ENCODE measurements around the gene PSORS1C1.
A peak's percentile ranks its signal among the peaks of the same experiment; 100 is the strongest.

The PSORS1C1 gene

GRCh38 chr6:31096215-31096614, 18.4 kb upstream of the PSORS1C1 start:
- no peak for DNase-seq (ENCODE audit: low spot score)

GRCh38 chr6:31096656-31097055, 17.9 kb upstream of the PSORS1C1 start:
- no peak for DNase-seq (ENCODE audit: low spot score)

GRCh38 chr6:31098449-31098938, 16.1 kb upstream of the PSORS1C1 start:
- DNase-seq (ENCODE audit: low spot score), result no peak

- no peak for DNase-seq (ENCODE audit: low spot score)
Observed at GRCh38 chr6:31103136-31103535, 11.5 kb upstream of the PSORS1C1 start.

GRCh38 chr6:31107052-31107451, 7.5 kb upstream of the PSORS1C1 start:
- DNase-seq (ENCODE audit: low spot score), result no peak

- no peak for DNase-seq (ENCODE audit: low spot score)
Observed at GRCh38 chr6:31110825-31111582, 3.6 kb upstream of the PSORS1C1 start.

- no peak for DNase-seq (ENCODE audit: low spot score)
Observed at GRCh38 chr6:31111712-31112111, 2.9 kb upstream of the PSORS1C1 start.

- no peak for DNase-seq (ENCODE audit: low spot score)
Observed at GRCh38 chr6:31112478-31112877, 2.1 kb upstream of the PSORS1C1 start, which contains the start of gene C6orf15. Gene C6orf15 (minus strand): TSS chr6:31112575. CDS start chr6:31112555, 20 bp downstream.

GRCh38 chr6:31113861-31114540, 599 bp upstream of the PSORS1C1 start:
- no peak for DNase-seq (ENCODE audit: low spot score)

GRCh38 chr6:31114970-31115849, 610 bp downstream of the PSORS1C1 start:
- DNase-seq (ENCODE audit: low spot score), result peak; percentile 74

GRCh38 chr6:31115941-31116560, 1.5 kb downstream of the PSORS1C1 start:
- no peak for DNase-seq (ENCODE audit: low spot score)

- no peak for DNase-seq (ENCODE audit: low spot score)
Observed at GRCh38 chr6:31116661-31117385, 2.2 kb downstream of the PSORS1C1 start.

GRCh38 chr6:31118178-31118577, 3.6 kb downstream of the PSORS1C1 start:
- DNase-seq (ENCODE audit: low spot score), result no peak

GRCh38 chr6:31120151-31120915, 5.7 kb downstream of the PSORS1C1 start, which contains the start of gene CDSN:
Gene CDSN (minus strand): TSS chr6:31120446. CDS start chr6:31120419, 27 bp downstream.
- no peak for DNase-seq (ENCODE audit: low spot score)

- DNase-seq (ENCODE audit: low spot score), result no peak
Observed at GRCh38 chr6:31121131-31121790, 6.7 kb downstream of the PSORS1C1 start.

- no peak for DNase-seq (ENCODE audit: low spot score)
Observed at GRCh38 chr6:31122791-31123706, 8.4 kb downstream of the PSORS1C1 start.

- peak; percentile 15 for DNase-seq (ENCODE audit: low spot score)
Observed at GRCh38 chr6:31125162-31125561, 10.6 kb downstream of the PSORS1C1 start.

GRCh38 chr6:31125586-31126363, 11.2 kb downstream of the PSORS1C1 start:
- no peak for DNase-seq (ENCODE audit: low spot score)

Measured in LoVo (cell line).